ENCODE measurements around the gene CTAGE9. TPM values are rescaled to one million over a fixed set of nuclear protein-coding genes. Genes with fewer than 3 reads are reported as not detected.
"Not testable (repeated sequence)": the region's sequence is repeated elsewhere in the genome, so short reads cannot be mapped to it uniquely, and the experiment has no call there.

Gene CTAGE9
- total and polyA plus RNA-seq, 7 experiments from 2014 or later = not detected

DNA sequence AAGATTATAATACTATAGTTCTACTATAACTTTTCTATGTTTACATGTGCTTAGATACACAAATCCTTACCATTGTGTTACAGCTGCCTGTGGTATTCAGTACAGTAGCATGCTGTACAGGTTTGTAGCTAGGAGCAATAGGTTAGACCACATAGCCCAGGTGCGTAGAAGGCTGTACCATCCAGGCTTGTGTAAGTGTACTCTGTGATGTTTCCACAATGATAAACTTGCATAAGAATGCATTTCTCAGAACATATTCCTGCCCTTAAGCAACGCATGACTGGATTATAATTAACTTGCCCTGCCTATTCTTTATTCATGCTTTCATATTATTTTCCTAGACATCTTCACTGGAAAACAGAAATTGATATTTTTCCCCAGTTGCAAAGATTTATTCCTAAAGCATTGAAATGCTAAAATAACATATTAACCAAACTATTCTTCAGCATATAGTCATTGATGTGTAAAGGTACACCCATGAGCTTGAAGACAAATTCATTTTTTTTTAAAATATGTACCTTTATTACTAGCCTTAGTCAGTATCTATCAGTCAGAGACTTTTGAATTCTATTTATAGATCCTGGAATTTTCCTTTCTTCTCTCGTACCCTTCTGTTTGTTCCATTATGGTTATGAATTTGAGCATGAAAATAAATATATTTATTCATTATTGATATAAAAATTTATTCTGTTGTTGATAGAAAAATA, 7.2 kb upstream of the CTAGE9 start:
- H3K9me3 ChIP-seq (ENCODE audit: control insufficient read depth in 2 of 3, low read length in 3 of 3) = no peaks in the 10 kb centered on the region
- POLR2A ChIA-PET = no interaction called here
- no peak overlapping the region for H3K27ac Mint-ChIP-seq
- CTCF ChIA-PET = no interaction called here
- H3K9me3 Mint-ChIP-seq = no peaks in the 10 kb centered on the region
- H3K4me3 ChIP-seq (ENCODE audit: low read length) = no peak overlapping the region
- ATAC-seq (no peak), DNase-seq (no peak)
- H3K4me1 ChIP-seq (ENCODE audit: control insufficient read depth in 2 of 2, insufficient read depth in 2 of 2, low read length in 2 of 2) = no peaks in the 10 kb centered on the region
- H3K36me3 Mint-ChIP-seq = peaks cover 0 to 4% (median 0%) of the 10 kb centered on the region in 5 donors
- H3K4me1 Mint-ChIP-seq = no peaks in the 10 kb centered on the region
- H3K4me3 Mint-ChIP-seq = no peak overlapping the region
- intact Hi-C loops (cut with micrococcal nuclease) = no loop called here
- H3K36me3 ChIP-seq (ENCODE audit: control insufficient read depth in 2 of 3, insufficient read depth in 3 of 3, low read length in 3 of 3) = no peaks in the 10 kb centered on the region
- no peaks in the 10 kb centered on the region for H3K27me3 ChIP-seq (ENCODE audit: control insufficient read depth in 2 of 2, insufficient read depth in 2 of 2, low read length in 2 of 2)
- H3K27me3 Mint-ChIP-seq = peaks cover 0 to 4% (median 0%) of the 10 kb centered on the region in 5 donors
- H3K27ac ChIP-seq (ENCODE audit: low read depth, low read length) = no peak overlapping the region

DNA sequence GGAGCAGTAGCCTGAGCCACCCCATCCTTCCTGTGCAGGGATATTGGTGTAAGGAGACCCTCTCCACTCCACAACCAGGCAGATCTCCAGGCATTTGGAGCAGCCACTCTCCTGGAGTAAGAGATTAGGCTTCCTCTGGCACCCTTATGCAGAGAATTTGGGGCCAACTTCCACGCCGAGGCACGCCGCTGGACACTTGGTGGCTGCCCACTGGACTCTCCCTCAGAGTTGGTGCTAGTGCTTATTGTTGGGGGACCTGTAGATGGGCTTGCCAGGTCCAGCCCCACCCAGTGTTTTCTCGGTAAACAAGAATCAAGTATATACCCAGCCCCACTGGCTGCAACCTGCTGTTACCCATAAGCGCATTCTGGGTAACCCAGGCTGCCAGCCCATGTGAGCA, 4.8 kb upstream of the CTAGE9 start:
- H3K27ac ChIP-seq (ENCODE audit: low read depth, low read length); CTCF ChIA-PET; H3K9me3 Mint-ChIP-seq; H3K4me1 ChIP-seq (ENCODE audit: control insufficient read depth in 2 of 2, insufficient read depth in 2 of 2, low read length in 2 of 2); H3K27me3 Mint-ChIP-seq; H3K27me3 ChIP-seq (ENCODE audit: control insufficient read depth in 2 of 2, insufficient read depth in 2 of 2, low read length in 2 of 2); POLR2A ChIA-PET; intact Hi-C loops (cut with micrococcal nuclease); H3K9me3 ChIP-seq (ENCODE audit: control insufficient read depth in 2 of 3, low read length in 3 of 3); H3K4me3 Mint-ChIP-seq; H3K36me3 Mint-ChIP-seq; H3K36me3 ChIP-seq (ENCODE audit: control insufficient read depth in 2 of 3, insufficient read depth in 3 of 3, low read length in 3 of 3); H3K4me3 ChIP-seq (ENCODE audit: low read length); H3K27ac Mint-ChIP-seq; H3K4me1 Mint-ChIP-seq: not testable (repeated sequence)
- peak in 3 of 9 donors; percentile 4 to 16 (median 14) for DNase-seq
- ATAC-seq = peak; percentile 38

DNA sequence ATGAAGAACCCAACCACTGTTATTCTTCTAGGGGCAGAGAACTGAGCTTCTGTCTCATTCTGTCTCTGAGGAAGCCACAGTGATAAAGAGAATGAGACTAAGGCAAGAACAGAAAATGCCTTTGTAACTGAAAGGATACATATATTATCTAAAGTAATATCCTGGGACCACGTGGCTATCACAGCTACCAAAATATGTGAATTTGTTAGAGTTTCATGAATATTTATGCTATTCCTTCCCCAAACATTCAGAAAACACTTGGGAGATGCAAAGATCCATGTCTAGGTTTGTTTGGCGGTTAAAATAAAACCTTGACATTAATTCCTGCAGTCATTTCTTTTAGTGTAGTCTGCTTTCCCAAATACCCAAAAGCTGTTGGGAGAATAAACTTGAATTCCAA, 6.9 kb downstream of the CTAGE9 start:
- H3K9me3 Mint-ChIP-seq; H3K4me1 ChIP-seq (ENCODE audit: control insufficient read depth in 2 of 2, insufficient read depth in 2 of 2, low read length in 2 of 2): not testable (repeated sequence)

DNA sequence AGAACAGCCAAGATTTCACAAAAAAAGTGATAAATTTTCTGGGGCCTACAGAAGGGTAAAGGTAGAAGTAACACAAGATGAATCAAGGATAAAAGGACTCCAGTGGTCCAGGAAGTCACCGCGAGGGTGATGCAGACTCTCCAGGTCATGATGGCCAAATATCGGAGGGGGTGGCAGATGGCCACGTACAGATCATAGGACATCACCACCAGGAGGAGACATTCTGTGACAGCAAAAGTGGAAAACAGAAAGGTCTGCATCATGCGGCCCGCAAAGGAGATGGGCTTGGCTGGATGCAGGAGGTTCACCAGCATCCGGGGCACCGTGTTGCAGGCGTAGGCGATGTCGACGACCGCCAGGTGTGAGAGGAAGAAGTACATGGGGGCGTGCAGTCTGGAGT, 10.0 kb downstream of the CTAGE9 start:
- intact Hi-C loops (cut with micrococcal nuclease); ATAC-seq; H3K27ac ChIP-seq (ENCODE audit: low read depth, low read length); CTCF ChIA-PET; H3K27me3 ChIP-seq (ENCODE audit: control insufficient read depth in 2 of 2, insufficient read depth in 2 of 2, low read length in 2 of 2); POLR2A ChIA-PET; H3K36me3 ChIP-seq (ENCODE audit: control insufficient read depth in 2 of 3, insufficient read depth in 3 of 3, low read length in 3 of 3); H3K27me3 Mint-ChIP-seq; H3K9me3 ChIP-seq (ENCODE audit: control insufficient read depth in 2 of 3, low read length in 3 of 3); H3K4me3 Mint-ChIP-seq; H3K27ac Mint-ChIP-seq; H3K4me1 Mint-ChIP-seq; H3K36me3 Mint-ChIP-seq; H3K9me3 Mint-ChIP-seq; DNase-seq; H3K4me1 ChIP-seq (ENCODE audit: control insufficient read depth in 2 of 2, insufficient read depth in 2 of 2, low read length in 2 of 2); H3K4me3 ChIP-seq (ENCODE audit: low read length): not testable (repeated sequence)

More for the DNA sequence above, 6.9 kb downstream of the CTAGE9 start:
- CTCF ChIA-PET; H3K36me3 Mint-ChIP-seq; H3K27ac ChIP-seq (ENCODE audit: low read depth, low read length); H3K27me3 ChIP-seq (ENCODE audit: control insufficient read depth in 2 of 2, insufficient read depth in 2 of 2, low read length in 2 of 2); H3K36me3 ChIP-seq (ENCODE audit: control insufficient read depth in 2 of 3, insufficient read depth in 3 of 3, low read length in 3 of 3); ATAC-seq; H3K4me3 Mint-ChIP-seq; H3K4me3 ChIP-seq (ENCODE audit: low read length); DNase-seq; H3K4me1 Mint-ChIP-seq; H3K27ac Mint-ChIP-seq; POLR2A ChIA-PET; H3K27me3 Mint-ChIP-seq; H3K9me3 ChIP-seq (ENCODE audit: control insufficient read depth in 2 of 3, low read length in 3 of 3); intact Hi-C loops (cut with micrococcal nuclease): not testable (repeated sequence)

DNA sequence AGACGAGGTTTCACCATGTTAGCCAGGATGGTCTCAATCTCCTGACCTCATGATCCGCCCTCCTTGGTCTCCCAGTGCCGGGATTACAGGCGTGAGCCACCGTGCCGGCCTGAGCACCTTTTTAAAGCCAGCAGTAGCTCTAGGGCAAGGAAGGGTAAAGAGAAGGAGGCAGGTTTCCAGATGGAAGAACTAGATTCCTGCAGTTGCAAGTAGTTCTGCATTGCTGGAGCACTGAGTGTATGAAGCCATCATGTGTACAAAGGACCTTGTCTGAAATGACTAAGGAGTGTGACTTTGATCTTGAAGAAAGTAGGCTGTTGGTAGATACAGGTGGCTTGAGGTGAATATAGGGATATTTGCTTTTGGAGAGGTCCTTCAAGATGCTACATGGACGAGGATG, 13.9 kb downstream of the CTAGE9 start:
- no peaks in the 10 kb centered on the region for H3K27me3 ChIP-seq (ENCODE audit: control insufficient read depth in 2 of 2, insufficient read depth in 2 of 2, low read length in 2 of 2)
- no peak for DNase-seq
- Mint-ChIP-seq H3K36me3 (peaks cover 0 to 7% (median 0%) of the 10 kb centered on the region in 5 donors), H3K9me3 (no peaks in the 10 kb centered on the region), H3K27ac (no peak overlapping the region), H3K4me1 (no peaks in the 10 kb centered on the region), H3K4me3 (no peak overlapping the region), H3K27me3 (peaks cover 0 to 5% (median 0%) of the 10 kb centered on the region in 5 donors)
- ATAC-seq = no peak
- ChIA-PET CTCF (no interaction called here), POLR2A (no interaction called here)
- intact Hi-C loops (cut with micrococcal nuclease) = no loop called here
- no peak overlapping the region for H3K4me3 ChIP-seq (ENCODE audit: low read length)
- H3K9me3 ChIP-seq (ENCODE audit: control insufficient read depth in 2 of 3, low read length in 3 of 3) = no peaks in the 10 kb centered on the region
- no peaks in the 10 kb centered on the region for H3K4me1 ChIP-seq (ENCODE audit: control insufficient read depth in 2 of 2, insufficient read depth in 2 of 2, low read length in 2 of 2)
- H3K27ac ChIP-seq (ENCODE audit: low read depth, low read length) = no peak overlapping the region
- H3K36me3 ChIP-seq (ENCODE audit: control insufficient read depth in 2 of 3, insufficient read depth in 3 of 3, low read length in 3 of 3) = no peaks in the 10 kb centered on the region

DNA sequence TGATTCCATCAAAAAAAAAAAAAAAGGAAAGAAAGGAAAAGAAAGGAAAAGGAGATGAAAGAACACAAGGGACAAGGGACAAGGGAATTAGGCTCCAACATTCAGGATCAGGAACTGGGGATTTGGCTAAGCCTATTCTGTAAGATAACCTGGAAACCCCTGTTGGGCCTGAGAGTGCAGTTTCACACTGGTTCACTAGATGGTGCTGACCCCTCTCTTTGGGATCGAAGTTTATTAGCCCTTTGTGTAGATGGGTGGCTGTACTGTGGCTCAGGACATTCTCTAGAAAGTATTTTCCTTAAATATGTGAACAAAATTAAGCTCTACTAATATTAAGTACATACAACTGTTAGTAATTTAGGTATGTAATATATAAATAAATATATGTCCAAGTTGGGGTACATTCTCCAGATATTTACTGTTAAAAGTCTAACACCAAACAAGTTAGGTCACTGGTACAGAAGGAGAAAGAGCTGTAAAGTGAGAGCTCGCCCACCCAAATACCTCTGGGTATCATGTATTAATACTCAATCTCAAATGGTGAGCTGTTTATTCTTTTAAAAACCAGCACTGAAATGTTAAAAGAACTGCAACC, 15.9 kb downstream of the CTAGE9 start:
- Histone ChIP-seq H3K4me1 (ENCODE audit: control insufficient read depth in 2 of 2, insufficient read depth in 2 of 2, low read length in 2 of 2) (no peaks in the 10 kb centered on the region), H3K9me3 (ENCODE audit: control insufficient read depth in 2 of 3, low read length in 3 of 3) (no peaks in the 10 kb centered on the region), H3K27me3 (ENCODE audit: control insufficient read depth in 2 of 2, insufficient read depth in 2 of 2, low read length in 2 of 2) (no peaks in the 10 kb centered on the region), H3K27ac (ENCODE audit: low read depth, low read length) (no peak overlapping the region), H3K4me3 (ENCODE audit: low read length) (no peak overlapping the region), H3K36me3 (ENCODE audit: control insufficient read depth in 2 of 3, insufficient read depth in 3 of 3, low read length in 3 of 3) (no peaks in the 10 kb centered on the region)
- Mint-ChIP-seq H3K4me1 (peaks cover 0 to 1% (median 0%) of the 10 kb centered on the region in 7 donors), H3K36me3 (peaks cover 0 to 7% (median 0%) of the 10 kb centered on the region in 5 donors), H3K9me3 (no peaks in the 10 kb centered on the region), H3K27me3 (peaks cover 0 to 5% (median 0%) of the 10 kb centered on the region in 5 donors), H3K27ac (no peak overlapping the region), H3K4me3 (no peak overlapping the region)
- DNase-seq (peak in 2 of 9 donors; percentile 3 to 8), ATAC-seq (peak; percentile 54)
- intact Hi-C loops (cut with micrococcal nuclease) = no loop called here
- ChIA-PET POLR2A (no interaction called here), CTCF (interaction anchor here (0.6 to 0.7 kb wide), 2 partner anchors 217 to 511 kb away, joined by 3 to 6 read pairs; no protein-coding TSS in a partner anchor)

DNA sequence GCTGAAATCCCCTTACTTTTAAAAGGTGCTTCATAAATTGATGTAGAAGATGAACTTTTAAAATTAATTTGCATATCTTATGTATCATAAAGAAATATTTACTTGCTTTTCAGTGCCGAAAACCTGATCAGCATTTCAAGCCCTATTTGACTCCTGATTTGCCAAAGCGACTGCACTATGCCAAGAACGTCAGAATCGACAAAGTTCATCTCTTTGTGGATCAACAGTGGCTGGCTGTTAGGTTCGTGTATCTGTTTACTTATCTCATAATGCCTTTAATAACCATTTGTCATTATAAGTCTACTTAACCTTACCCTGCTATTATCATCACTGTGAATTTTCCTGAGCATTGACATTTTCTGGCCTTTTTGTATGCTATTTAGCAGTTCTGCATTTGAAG, 17.4 kb downstream of the CTAGE9 start:
- no peak for DNase-seq
- H3K27me3 Mint-ChIP-seq = peaks cover 0 to 5% (median 0%) of the 10 kb centered on the region in 5 donors
- CTCF ChIA-PET = no interaction called here
- POLR2A ChIA-PET = no interaction called here
- Histone ChIP-seq H3K4me3 (ENCODE audit: low read length) (no peak overlapping the region), H3K4me1 (ENCODE audit: control insufficient read depth in 2 of 2, insufficient read depth in 2 of 2, low read length in 2 of 2) (no peaks in the 10 kb centered on the region), H3K27ac (ENCODE audit: low read depth, low read length) (no peak overlapping the region), H3K9me3 (ENCODE audit: control insufficient read depth in 2 of 3, low read length in 3 of 3) (no peaks in the 10 kb centered on the region), H3K27me3 (ENCODE audit: control insufficient read depth in 2 of 2, insufficient read depth in 2 of 2, low read length in 2 of 2) (no peaks in the 10 kb centered on the region), H3K36me3 (ENCODE audit: control insufficient read depth in 2 of 3, insufficient read depth in 3 of 3, low read length in 3 of 3) (no peaks in the 10 kb centered on the region)
- H3K9me3 Mint-ChIP-seq = no peaks in the 10 kb centered on the region
- no peak overlapping the region for H3K4me3 Mint-ChIP-seq
- H3K27ac Mint-ChIP-seq = no peak overlapping the region
- peaks cover 0 to 1% (median 0%) of the 10 kb centered on the region in 7 donors for H3K4me1 Mint-ChIP-seq
- intact Hi-C loops (cut with micrococcal nuclease) = no loop called here
- ATAC-seq = no peak
- H3K36me3 Mint-ChIP-seq = peaks cover 0 to 7% (median 0%) of the 10 kb centered on the region in 5 donors

Data from naive thymus-derived CD4-positive, alpha-beta T cell (primary cell).